Colonic mucosa (tissue), 4 donors: ENCODE data around the gene FERMT2. TPM values are rescaled to one million over a fixed set of nuclear protein-coding genes. Genes with fewer than 3 reads are reported as not detected.

ENCODE experiments used
- DNase-seq: peaks from one replicate; pipeline ENCODE4 v3.0.0-alpha.2; 2020
- H3K27ac ChIP-seq: fragments of 200-600 bp; one replicate; pipeline ENCODE4 v1.8.0; 2021
- H3K27me3 ChIP-seq: fragments of 200-600 bp; one replicate; pipeline ENCODE4 v1.8.0; 2021
- H3K36me3 ChIP-seq: fragments of 200-600 bp; one replicate; pipeline ENCODE4 v1.8.0; 2021
- H3K4me1 ChIP-seq: fragments of 200-600 bp; one replicate; pipeline ENCODE4 v1.8.0; 2021; ENCODE audit warnings: mild to moderate bottlenecking
- H3K4me3 ChIP-seq: fragments of 200-600 bp; one replicate; pipeline ENCODE4 v1.8.0; 2021
- H3K9ac ChIP-seq, 2 donors: one replicate each; pipeline ENCODE4 v1.7.0; 2013; ENCODE audit warnings: control low read depth in 2 of 2, low read depth in 2 of 2, low read length in 2 of 2
- H3K9me3 ChIP-seq: fragments of 200-600 bp; one replicate; pipeline ENCODE4 v1.8.0; 2021
- CTCF ChIP-seq: fragments of 200-600 bp; IDR thresholded peaks from one replicate; pipeline ENCODE4 v1.8.0; 2022; ENCODE audit warnings: antibody characterized with exemption, mild to moderate bottlenecking
- intact Hi-C: fragments of 100-400 bp; cut with DNase I; formaldehyde crosslinking; loops from one replicate; pipeline ENCODE4 v1.14.1; 2022
- total RNA-seq, 2 donors: library from RNA; stranded (reverse); fragmentation: NEBNext Ultra II Directional in 1 of 2; extraction: Animal tissue kit (Norgen Biotek cat#: 25700) in 1 of 2; gene quantifications; one replicate each; pipeline ENCODE4 v1.2.1, GENCODE V29; 2021
- donor health status: healthy.
- donor health status: DM: no; HTN: no; CAD: no.
- donor health status: DM: no; HTN: no; CAD: no.

Gene FERMT2, protein sequence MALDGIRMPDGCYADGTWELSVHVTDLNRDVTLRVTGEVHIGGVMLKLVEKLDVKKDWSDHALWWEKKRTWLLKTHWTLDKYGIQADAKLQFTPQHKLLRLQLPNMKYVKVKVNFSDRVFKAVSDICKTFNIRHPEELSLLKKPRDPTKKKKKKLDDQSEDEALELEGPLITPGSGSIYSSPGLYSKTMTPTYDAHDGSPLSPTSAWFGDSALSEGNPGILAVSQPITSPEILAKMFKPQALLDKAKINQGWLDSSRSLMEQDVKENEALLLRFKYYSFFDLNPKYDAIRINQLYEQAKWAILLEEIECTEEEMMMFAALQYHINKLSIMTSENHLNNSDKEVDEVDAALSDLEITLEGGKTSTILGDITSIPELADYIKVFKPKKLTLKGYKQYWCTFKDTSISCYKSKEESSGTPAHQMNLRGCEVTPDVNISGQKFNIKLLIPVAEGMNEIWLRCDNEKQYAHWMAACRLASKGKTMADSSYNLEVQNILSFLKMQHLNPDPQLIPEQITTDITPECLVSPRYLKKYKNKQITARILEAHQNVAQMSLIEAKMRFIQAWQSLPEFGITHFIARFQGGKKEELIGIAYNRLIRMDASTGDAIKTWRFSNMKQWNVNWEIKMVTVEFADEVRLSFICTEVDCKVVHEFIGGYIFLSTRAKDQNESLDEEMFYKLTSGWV
- total RNA-seq, result 10 to 100 TPM in 1 of 2 donors, 1 to 10 TPM in 1; 6.3 to 43.9 TPM

DNA sequence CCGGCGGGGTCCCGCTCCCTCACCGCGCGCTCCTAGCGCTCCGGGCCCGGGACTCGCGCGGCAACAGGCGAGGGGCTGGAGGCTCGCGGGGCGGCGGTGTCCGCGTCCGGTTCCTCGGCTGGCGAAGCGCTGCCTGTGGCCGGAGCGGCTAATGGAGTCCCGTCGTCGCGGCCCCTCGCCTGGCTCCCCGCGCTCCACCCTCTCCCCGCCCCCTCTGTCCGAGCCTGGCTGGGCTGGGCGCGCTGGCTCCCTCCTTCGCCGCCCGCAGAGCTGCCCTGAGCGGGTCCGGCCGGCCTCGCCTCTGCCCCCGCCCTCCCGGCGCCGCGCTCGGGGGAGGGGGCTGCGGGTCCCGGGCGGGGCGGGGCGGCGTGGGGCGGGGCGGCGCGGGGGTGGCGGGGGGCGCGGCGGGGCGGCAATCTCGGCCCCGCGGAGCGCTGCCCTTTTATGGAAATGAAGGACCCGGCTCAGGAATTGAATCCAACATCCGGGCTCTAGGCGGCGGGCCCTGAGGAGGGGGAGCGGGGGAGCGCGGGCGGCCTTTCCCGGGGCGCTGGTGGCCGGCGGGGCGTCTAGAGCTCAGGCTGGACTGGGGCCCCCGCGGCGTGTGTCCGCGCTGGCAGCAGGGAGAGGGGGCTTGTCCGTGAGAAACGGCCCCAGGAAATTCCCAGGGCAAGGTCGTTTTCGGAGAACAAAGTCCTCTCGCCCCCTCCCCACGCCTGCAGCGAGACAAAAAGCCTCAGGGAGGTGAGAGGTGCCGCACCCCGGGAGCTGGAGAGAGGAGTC lies at the start of gene FERMT2:
Gene FERMT2 (minus strand): TSS at position 153 of the 783 bp plus-strand sequence. CDS start 482 bp downstream, outside the sequence.
- H3K4me1 ChIP-seq, result no peaks in the 10 kb centered on the region
- H3K27ac ChIP-seq, result peak within 1 kb of the TSS; percentile 83
- peaks cover 7% of the 10 kb centered on the region for H3K27me3 ChIP-seq
- intact Hi-C loops, result no loop called here
- peak; percentile 66 for DNase-seq
- no peaks in the 10 kb centered on the region for H3K36me3 ChIP-seq
- H3K9me3 ChIP-seq, result no peaks in the 10 kb centered on the region
- peak within 1 kb of the TSS; percentile 69 to 78 for H3K9ac ChIP-seq
- H3K4me3 ChIP-seq, result peak within 1 kb of the TSS; percentile 61
- no peak for TF ChIP-seq CTCF

GRCh38 chr14:52998376-52999015 lies 47.6 kb upstream of the FERMT2 start:
- intact Hi-C loops, result no loop called here
- no peak overlapping the region for H3K9ac ChIP-seq
- no peak for TF ChIP-seq CTCF
- H3K4me3 ChIP-seq, result no peak overlapping the region
- DNase-seq, result no peak
- H3K4me1 ChIP-seq, result no peaks in the 10 kb centered on the region
- no peaks in the 10 kb centered on the region for H3K27me3 ChIP-seq
- no peaks in the 10 kb centered on the region for H3K36me3 ChIP-seq
- H3K9me3 ChIP-seq, result no peaks in the 10 kb centered on the region
- H3K27ac ChIP-seq, result no peak overlapping the region

DNA sequence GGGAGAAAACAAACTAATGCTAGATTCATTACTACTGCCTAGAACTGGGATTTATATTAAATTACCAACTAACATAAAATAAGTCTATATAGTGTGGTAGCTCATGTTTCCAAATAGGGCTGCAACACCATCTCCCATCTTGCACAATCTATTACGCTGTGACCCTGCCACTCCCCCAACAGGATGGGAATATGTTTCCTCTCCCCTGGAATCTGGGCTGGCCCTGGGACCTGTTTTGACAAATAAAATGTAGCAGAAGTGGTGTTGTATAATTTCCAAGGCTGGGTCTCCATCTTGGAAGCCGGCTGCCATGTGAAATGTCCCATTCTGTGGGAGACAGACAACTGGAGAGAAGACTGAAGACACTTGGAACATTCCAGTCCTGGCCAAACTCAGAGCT lies 45.6 kb upstream of the FERMT2 start:
- Histone ChIP-seq H3K9ac (no peak overlapping the region), H3K27ac (no peak overlapping the region), H3K36me3 (no peaks in the 10 kb centered on the region), H3K4me3 (no peak overlapping the region), H3K27me3 (no peaks in the 10 kb centered on the region), H3K9me3 (no peaks in the 10 kb centered on the region), H3K4me1 (no peaks in the 10 kb centered on the region)
- DNase-seq, result no peak
- intact Hi-C loops, result no loop called here
- no peak for TF ChIP-seq CTCF

GRCh38 chr14:52995998-52996397 lies 45.1 kb upstream of the FERMT2 start:
- Histone ChIP-seq H3K4me1 (no peaks in the 10 kb centered on the region), H3K9me3 (no peaks in the 10 kb centered on the region), H3K4me3 (no peak overlapping the region), H3K27me3 (no peaks in the 10 kb centered on the region), H3K27ac (no peak overlapping the region), H3K9ac (no peak overlapping the region), H3K36me3 (no peaks in the 10 kb centered on the region)
- TF ChIP-seq CTCF, result no peak
- no peak for DNase-seq
- intact Hi-C loops, result no loop called here
